OCI-LY7 (cell line): ENCODE data around the gene NECAB2. TPM values are rescaled to one million over a fixed set of nuclear protein-coding genes. Genes with fewer than 3 reads are reported as not detected.

Experiments
- BruUV-seq: library from RNA; stranded (reverse); fragments of 400-500 nt; replicated peaks from 2 replicates; lab custom pipeline; 2021; lab: Mats Ljungman, UMichigan
- CTCF ChIA-PET: fragments of 300-600 bp; sonication (Branson Sonifier 250); formaldehyde crosslinking; loops from one replicate; lab custom pipeline; 2022; ENCODE audit warnings: antibody characterized with exemption; ENCODE audit not compliant: unreplicated experiment; lab: Charles Lee
- POLR2A ChIA-PET: fragments of 300-600 bp; sonication (Branson Sonifier 250); formaldehyde crosslinking; loops from one replicate; lab custom pipeline; 2022; ENCODE audit warnings: antibody characterized with exemption; lab: Charles Lee
- DNase-seq: peaks from one replicate; pipeline ENCODE4 v3.0.0-alpha.2; 2015; ENCODE audit warnings: low spot score
- H2AFZ ChIP-seq: fragments of 200-600 bp; sonication (generic), shearing (Covaris generic); 2 replicates; pipeline ENCODE4 v1.6.1; 2014; ENCODE audit warnings: mild to moderate bottlenecking, antibody characterized with exemption, low read length, moderate library complexity
- H3K27ac ChIP-seq: fragments of 200-600 bp; sonication (generic); 2 replicates; pipeline ENCODE4 v1.5.1; 2014; ENCODE audit warnings: mixed run types, low read depth, mild to moderate bottlenecking, moderate library complexity, low read length, inconsistent platforms; ENCODE audit not compliant: poor library complexity, severe bottlenecking
- H3K36me3 ChIP-seq: fragments of 200-600 bp; sonication (generic); 2 replicates; pipeline ENCODE4 v1.6.1; 2014; ENCODE audit warnings: mild to moderate bottlenecking, antibody characterized with exemption, low read length, moderate library complexity, mixed read lengths; ENCODE audit not compliant: insufficient read depth
- H3K4me1 ChIP-seq: fragments of 200-600 bp; sonication (generic); 2 replicates; pipeline ENCODE4 v1.5.1; 2014; ENCODE audit warnings: mild to moderate bottlenecking, low read length; ENCODE audit not compliant: insufficient read depth, poor library complexity, severe bottlenecking
- H3K4me2 ChIP-seq: fragments of 200-600 bp; sonication (generic); 2 replicates; pipeline ENCODE4 v1.6.1; 2014; ENCODE audit warnings: mild to moderate bottlenecking, low read length
- H3K4me3 ChIP-seq: fragments of 200-600 bp; sonication (generic); 2 replicates; pipeline ENCODE4 v1.5.1; 2014; ENCODE audit warnings: mild to moderate bottlenecking, low read depth, low read length; ENCODE audit not compliant: poor library complexity, severe bottlenecking
- H3K79me2 ChIP-seq: fragments of 200-600 bp; sonication (generic); 2 replicates; pipeline ENCODE4 v1.6.1; 2016; ENCODE audit warnings: low read depth, mild to moderate bottlenecking, low read length, moderate library complexity, mixed read lengths; ENCODE audit not compliant: insufficient read depth
- H3K9me2 ChIP-seq: fragments of 200-600 bp; sonication (generic); 2 replicates; pipeline ENCODE4 v1.6.1; 2016; ENCODE audit warnings: mild to moderate bottlenecking, low read length, mixed read lengths; ENCODE audit not compliant: insufficient read depth
- H3K9me3 ChIP-seq: fragments of 200-600 bp; sonication (generic); 2 replicates; pipeline ENCODE4 v1.6.1; 2014; ENCODE audit warnings: mild to moderate bottlenecking, mixed run types, low read length, mixed read lengths
- H4K20me1 ChIP-seq: fragments of 200-600 bp; sonication (generic); 2 replicates; pipeline ENCODE4 v1.6.1; 2014; ENCODE audit warnings: mild to moderate bottlenecking, antibody characterized with exemption, low read length, moderate library complexity, mixed read lengths; ENCODE audit not compliant: insufficient read depth
- CTCF ChIP-seq: fragments of 200-600 bp; sonication (generic); conservative IDR thresholded peaks from 2 replicates; pipeline ENCODE4 v1.5.1; 2014; ENCODE audit warnings: mild to moderate bottlenecking, antibody characterized with exemption, low read length, moderate library complexity, mixed read lengths
- EZH2phosphoT487 ChIP-seq: fragments of 200-600 bp; sonication (generic); IDR thresholded peaks from 2 replicates; pipeline ENCODE4 v1.6.1; 2018; ENCODE audit warnings: low read depth, borderline replicate concordance, mild to moderate bottlenecking, mixed run types, antibody characterized with exemption, low read length, moderate library complexity, mixed read lengths
- intact Hi-C: fragments of 100-400 bp; cut with micrococcal nuclease; formaldehyde crosslinking; loops from one replicate; pipeline ENCODE4 v1.10.0; 2022; ENCODE audit not compliant: unreplicated experiment
- total RNA-seq, 2 experiments: library from RNA; depleted of rRNA in 1 of 2; stranded (reverse); fragments of >200 nt in 1 of 2; shearing (Covaris generic) in 1 of 2; gene quantifications; 2 replicates each; pipeline ENCODE4 v1.2.3, GENCODE V29; 2014 to 2022

The NECAB2 gene
- total RNA-seq, 2 experiments from 2014 or later: not detected

- Histone ChIP-seq H3K27ac (no peak overlapping the region), H3K9me3 (no peaks in the 10 kb centered on the region), H3K9me2 (no peaks in the 10 kb centered on the region), H4K20me1 (no peaks in the 10 kb centered on the region), H2AFZ (no peak overlapping the region), H3K36me3 (no peaks in the 10 kb centered on the region), H3K4me2 (no peak overlapping the region), H3K4me3 (no peak overlapping the region), H3K4me1 (no peaks in the 10 kb centered on the region), H3K79me2 (no peaks in the 10 kb centered on the region)
- ChIA-PET POLR2A (interaction anchor here (1.1 kb wide), 1 partner anchor 11 kb away, joined by 3 read pairs; no protein-coding TSS in a partner anchor), CTCF (no interaction called here)
- intact Hi-C loops: no loop called here
- no peak for DNase-seq
- no peak for TF ChIP-seq EZH2phosphoT487
- TF ChIP-seq CTCF: no peak
- BruUV-seq: no TSS peak
Observed at GRCh38 chr16:83994703-83995102, 26.7 kb downstream of the NECAB2 start.

- Histone ChIP-seq H3K9me2 (no peaks in the 10 kb centered on the region), H4K20me1 (no peaks in the 10 kb centered on the region), H3K4me1 (no peaks in the 10 kb centered on the region), H3K27ac (no peak overlapping the region), H3K4me3 (no peak overlapping the region), H3K36me3 (no peaks in the 10 kb centered on the region), H3K4me2 (no peak overlapping the region), H3K9me3 (no peaks in the 10 kb centered on the region), H3K79me2 (no peaks in the 10 kb centered on the region), H2AFZ (no peak overlapping the region)
- POLR2A ChIA-PET: interaction anchor here (0.6 to 1.1 kb wide), 2 partner anchors 10 to 17 kb away, joined by 3 to 5 read pairs; no protein-coding TSS in a partner anchor
- intact Hi-C loops: no loop called here
- no peak for TF ChIP-seq CTCF
- no peak for TF ChIP-seq EZH2phosphoT487
- no TSS peak for BruUV-seq
- CTCF ChIA-PET: no interaction called here
- DNase-seq: no peak
Observed at GRCh38 chr16:83995754-83996153, 27.7 kb downstream of the NECAB2 start.

- H3K36me3 ChIP-seq: no peaks in the 10 kb centered on the region
- ChIA-PET POLR2A (no interaction called here), CTCF (no interaction called here)
- no peak overlapping the region for H2AFZ ChIP-seq
- H3K27ac ChIP-seq: no peak overlapping the region
- DNase-seq: no peak
- peak; percentile 49; the same call in 1 of the 2 replicates for TF ChIP-seq CTCF
- TF ChIP-seq EZH2phosphoT487: no peak
- no peaks in the 10 kb centered on the region for H3K9me3 ChIP-seq
- no peak overlapping the region for H3K4me3 ChIP-seq
- H3K4me1 ChIP-seq: no peaks in the 10 kb centered on the region
- no peaks in the 10 kb centered on the region for H3K79me2 ChIP-seq
- BruUV-seq: no TSS peak
- H3K9me2 ChIP-seq: no peaks in the 10 kb centered on the region
- intact Hi-C loops: no loop called here
- no peaks in the 10 kb centered on the region for H4K20me1 ChIP-seq
- no peak overlapping the region for H3K4me2 ChIP-seq
Observed at GRCh38 chr16:83996481-83997252, 28.6 kb downstream of the NECAB2 start.
